B cell (primary cell): Measurements from ENCODE around the gene EPM2A. TPM values are rescaled to one million over a fixed set of nuclear protein-coding genes. Genes with fewer than 3 reads are reported as not detected.

Experiments used
- ATAC-seq: fragments of 200-7000 bp; cut with Tn5 transposase; one replicate; pipeline ENCODE4 v1.10.0; 2021; ENCODE audit warnings: low read depth, mild to moderate bottlenecking, moderate number of reproducible peaks, moderate library complexity
- CTCF ChIA-PET: fragments of 350-600 bp; sonication (Branson Sonifier 250); formaldehyde crosslinking; loops from one replicate; lab custom pipeline; 2021; ENCODE audit warnings: antibody characterized with exemption, inconsistent platforms; lab: Charles Lee
- POLR2A ChIA-PET: fragments of 350-600 bp; sonication (Branson Sonifier 250); formaldehyde crosslinking; loops from one replicate; lab custom pipeline; 2021; ENCODE audit warnings: antibody characterized with exemption; lab: Charles Lee
- DNase-seq: peaks from one replicate; pipeline ENCODE4 v3.0.0; 2013
- H2AFZ ChIP-seq: 2 replicates; pipeline ENCODE4 v1.6.1; 2012; ENCODE audit warnings: mild to moderate bottlenecking, low read depth, low read length; ENCODE audit not compliant: insufficient read depth, poor library complexity, severe bottlenecking
- H3K27ac ChIP-seq, 2 donors: 1 replicate in 1 of 2; 2 replicates in 1 of 2; pipeline ENCODE4 v1.5.1; 2012 to 2013; ENCODE audit warnings: low read length in 2 of 2, mild to moderate bottlenecking in 2 of 2, moderate library complexity in 1 of 2
- H3K27me3 ChIP-seq, 4 experiments: fragments of 200-600 bp in 1 of 4; sonication (generic) in 1 of 4; replicated peaks in 1 of 4; 1 replicate in 2 of 4; 2 replicates in 2 of 4; pipeline versions ENCODE4 v1.6.1 to v1.7.0; 2013 to 2016; ENCODE audit warnings: low read length in 3 of 4, mild to moderate bottlenecking in 2 of 4, mixed read lengths in 1 of 4, moderate library complexity in 1 of 4; ENCODE audit not compliant: insufficient read depth in 4 of 4, control insufficient read depth in 3 of 4; ENCODE audit errors: control extremely low read depth in 1 of 4
- H3K36me3 ChIP-seq, 2 experiments: replicated peaks in 1 of 2; 1 replicate in 1 of 2; 2 replicates in 1 of 2; pipeline versions ENCODE4 v1.6.1 to v1.7.1; 2013; ENCODE audit warnings: low read length in 1 of 2; ENCODE audit not compliant: insufficient read depth in 2 of 2, control insufficient read depth in 1 of 2; ENCODE audit errors: control extremely low read depth in 1 of 2, extremely low read depth in 1 of 2
- H3K4me1 ChIP-seq, 2 donors: fragments of 200-600 bp in 1 of 2; sonication (generic) in 1 of 2; 1 replicate in 1 of 2; 2 replicates in 1 of 2; pipeline versions ENCODE4 v1.5.1 to v1.6.1; 2013 to 2017; ENCODE audit warnings: low read length in 2 of 2; ENCODE audit not compliant: control insufficient read depth in 2 of 2, insufficient read depth in 2 of 2
- H3K4me2 ChIP-seq: replicated peaks from 2 replicates; pipeline ENCODE3; 2012; ENCODE audit warnings: mild to moderate bottlenecking, low read depth, low read length; ENCODE audit not compliant: poor library complexity, severe bottlenecking
- H3K4me3 ChIP-seq, 5 experiments: fragments of 200-600 bp in 1 of 5; sonication (generic) in 1 of 5; 1 replicate in 3 of 5; 2 replicates in 2 of 5; pipeline versions ENCODE4 v1.5.1 to v1.7.0; 2011 to 2016; ENCODE audit warnings: low read length in 4 of 5, mild to moderate bottlenecking in 4 of 5, low read depth in 2 of 5, control low read depth in 1 of 5, moderate library complexity in 1 of 5; ENCODE audit not compliant: insufficient read depth in 1 of 5; ENCODE audit errors: control extremely low read depth in 1 of 5, extremely low read depth in 1 of 5
- H3K79me2 ChIP-seq: fragments of 200-600 bp; sonication (generic); one replicate; pipeline ENCODE4 v1.6.0; 2016; ENCODE audit warnings: low read length; ENCODE audit not compliant: control insufficient read depth, insufficient read depth
- H3K9ac ChIP-seq: fragments of 200-600 bp; sonication (generic); 2 replicates; pipeline ENCODE4 v1.6.1; 2017; ENCODE audit warnings: mild to moderate bottlenecking, low read length, moderate library complexity
- H3K9me3 ChIP-seq, 3 donors: one replicate each; pipeline versions ENCODE4 v1.6.1 to v1.7.1; 2013; ENCODE audit warnings: low read length in 2 of 3; ENCODE audit not compliant: control insufficient read depth in 2 of 3, insufficient read depth in 1 of 3; ENCODE audit errors: control extremely low read depth in 1 of 3
- H4K20me1 ChIP-seq: 2 replicates; pipeline ENCODE4 v1.6.0; 2012; ENCODE audit warnings: mild to moderate bottlenecking, low read length; ENCODE audit not compliant: insufficient read depth, control insufficient read depth, poor library complexity, severe bottlenecking
- H3K27ac Mint-ChIP-seq: one replicate; pipeline ENCODE4 v1.8.0; 2021; ENCODE audit warnings: mixed read lengths
- H3K27me3 Mint-ChIP-seq: one replicate; pipeline ENCODE4 v1.8.0; 2021; ENCODE audit warnings: mixed read lengths
- H3K4me1 Mint-ChIP-seq: one replicate; pipeline ENCODE4 v1.8.0; 2021; ENCODE audit warnings: mixed read lengths
- H3K4me3 Mint-ChIP-seq: one replicate; pipeline ENCODE4 v1.8.0; 2021; ENCODE audit warnings: mixed read lengths
- H3K9me3 Mint-ChIP-seq: one replicate; pipeline ENCODE4 v1.8.0; 2022; ENCODE audit warnings: mixed read lengths; ENCODE audit not compliant: insufficient read depth
- CTCF ChIP-seq: fragments of 200-600 bp; IDR thresholded peaks from one replicate; pipeline ENCODE4 v1.8.0; 2022; ENCODE audit warnings: antibody characterized with exemption, mild to moderate bottlenecking
- EZH2 ChIP-seq: IDR thresholded peaks from 2 replicates; pipeline ENCODE4 v1.6.1; 2012; ENCODE audit warnings: borderline replicate concordance, low read depth, mild to moderate bottlenecking, moderate library complexity, low read length; ENCODE audit not compliant: insufficient read depth, poor library complexity, severe bottlenecking
- WGBS: methylation state at CpG from one replicate; pipeline ENCODE4 v1.1.5; 2013; ENCODE audit warnings: missing lambda C conversion rate; ENCODE audit not compliant: insufficient coverage; 5-methylcytosine and 5-hydroxymethylcytosine counted together
- intact Hi-C: fragments of 100-400 bp; cut with micrococcal nuclease; formaldehyde crosslinking; loops from one replicate; pipeline ENCODE4 v1.10.0; 2022
- polyA plus RNA-seq: library from polyadenylated mRNA; depleted of rRNA; stranded (reverse); fragments of >200 nt; gene quantifications from 2 replicates; pipeline ENCODE4 v1.2.3, GENCODE V29; 2012
- total RNA-seq, 2 donors: library from RNA; stranded (reverse); fragments of 120-200 nt in 1 of 2; gene quantifications; 1 replicate in 1 of 2; 2 replicates in 1 of 2; pipeline versions ENCODE4 v1.2.3 to v1.2.4, GENCODE V29; 2013 to 2022

The EPM2A gene
- total and polyA plus RNA-seq, 2 donors (not counting 1 experiment from before 2014, with no cell fraction given) = 6.2 to 17.0 TPM

GRCh38 chr6:145673504-145673903, 61.8 kb downstream of the EPM2A start:
- H3K9ac ChIP-seq = no peak overlapping the region
- no peak for ATAC-seq
- Mint-ChIP-seq H3K9me3 (no peaks in the 10 kb centered on the region), H3K27me3 (no peaks in the 10 kb centered on the region), H3K27ac (no peak overlapping the region), H3K4me1 (peaks cover 3% of the 10 kb centered on the region), H3K4me3 (no peak overlapping the region)
- ChIA-PET CTCF (interaction anchor here (1.2 kb wide), 1 partner anchor 61 kb away, joined by 3 read pairs; no protein-coding TSS in a partner anchor), POLR2A (no interaction called here)
- WGBS = 95% methylated on average over 4 of the region's 5 CpGs
- H3K36me3 ChIP-seq = peaks cover 0 to 2% of the 10 kb centered on the region in 2 experiments
- no peaks in the 10 kb centered on the region for H4K20me1 ChIP-seq
- no peak overlapping the region for H3K4me2 ChIP-seq
- no peak overlapping the region for H3K27ac ChIP-seq
- H3K4me3 ChIP-seq = no peak overlapping the region
- no peak overlapping the region for H2AFZ ChIP-seq
- H3K9me3 ChIP-seq = no peaks in the 10 kb centered on the region
- H3K27me3 ChIP-seq = no peaks in the 10 kb centered on the region
- H3K4me1 ChIP-seq = no peaks in the 10 kb centered on the region
- intact Hi-C loops = no loop called here
- no peaks in the 10 kb centered on the region for H3K79me2 ChIP-seq
- no peak for DNase-seq
- no peak for TF ChIP-seq EZH2
- TF ChIP-seq CTCF = no peak

- no peak for ATAC-seq
- no peaks in the 10 kb centered on the region for H4K20me1 ChIP-seq
- no peak overlapping the region for H3K4me3 ChIP-seq
- WGBS = 71% methylated on average over 1 of the region's 1 CpG
- no peaks in the 10 kb centered on the region for H3K9me3 ChIP-seq
- ChIA-PET POLR2A (no interaction called here), CTCF (no interaction called here)
- no peaks in the 10 kb centered on the region for H3K4me1 ChIP-seq
- Mint-ChIP-seq H3K9me3 (no peaks in the 10 kb centered on the region), H3K27ac (no peak overlapping the region), H3K4me1 (no peaks in the 10 kb centered on the region), H3K4me3 (no peak overlapping the region), H3K27me3 (no peaks in the 10 kb centered on the region)
- intact Hi-C loops = no loop called here
- no peak for DNase-seq
- no peak overlapping the region for H2AFZ ChIP-seq
- H3K4me2 ChIP-seq = no peak overlapping the region
- H3K9ac ChIP-seq = no peak overlapping the region
- no peaks in the 10 kb centered on the region for H3K79me2 ChIP-seq
- no peak for TF ChIP-seq EZH2
- TF ChIP-seq CTCF = no peak
- H3K36me3 ChIP-seq = peaks cover 0 to 2% of the 10 kb centered on the region in 2 experiments
- H3K27ac ChIP-seq = no peak overlapping the region
- no peaks in the 10 kb centered on the region for H3K27me3 ChIP-seq
Observed at GRCh38 chr6:145670311-145670710, 65.0 kb downstream of the EPM2A start.
